SK-N-SH treated with all-trans-retinoic acid at 6 μM for 48 hours (cell line): ENCODE results near the gene CCM2L.

Experiments used
- ATAC-seq: fragments of 200-7000 bp; cut with Tn5 transposase; 3 replicates; pipeline ENCODE4 v1.9.1; 2020; ENCODE audit warnings: mild to moderate bottlenecking, moderate library complexity
- ARNTL ChIP-seq: fragments of 450-650 bp; formaldehyde crosslinking; IDR thresholded peaks from 2 replicates; pipeline ENCODE4 v1.5.0; 2020; ENCODE audit warnings: low read depth, mild to moderate bottlenecking, moderate library complexity, borderline replicate concordance
- BACH2 ChIP-seq: fragments of 250-450 bp; sonication (Bioruptor Pico); IDR thresholded peaks from 2 replicates; pipeline ENCODE4 v1.9.0; 2021; ENCODE audit warnings: mild to moderate bottlenecking, borderline replicate concordance
- CSDC2 ChIP-seq: fragments of 250-450 bp; sonication (Bioruptor Pico); IDR thresholded peaks from 2 replicates; pipeline ENCODE4 v1.5.0; 2020; ENCODE audit warnings: mild to moderate bottlenecking, moderate library complexity
- CSRNP3 ChIP-seq: fragments of 250-450 bp; sonication (Bioruptor Pico); IDR thresholded peaks from 2 replicates; pipeline ENCODE4 v1.5.1; 2021; ENCODE audit warnings: mild to moderate bottlenecking, moderate library complexity
- ESRRG ChIP-seq: fragments of 250-450 bp; sonication (Bioruptor Pico); IDR thresholded peaks from 2 replicates; pipeline ENCODE4 v1.6.1; 2021; ENCODE audit warnings: mild to moderate bottlenecking
- GLIS3 ChIP-seq: fragments of 250-450 bp; sonication (Bioruptor Pico); IDR thresholded peaks from 2 replicates; pipeline ENCODE4 v1.5.0; 2020; ENCODE audit warnings: mild to moderate bottlenecking, moderate library complexity
- ISL1 ChIP-seq: fragments of 250-450 bp; sonication (Bioruptor Pico); IDR thresholded peaks from 2 replicates; pipeline ENCODE4 v2.1.2; 2022; ENCODE audit warnings: mild to moderate bottlenecking, moderate library complexity
- OSR1 ChIP-seq: fragments of 250-450 bp; sonication (Bioruptor Pico); IDR thresholded peaks from 2 replicates; pipeline ENCODE4 v1.8.0; 2022; ENCODE audit warnings: moderate library complexity, mild to moderate bottlenecking, inconsistent platforms
- PPARA ChIP-seq: fragments of 250-450 bp; sonication (Bioruptor Pico); IDR thresholded peaks from 2 replicates; pipeline ENCODE4 v1.5.0; 2020; ENCODE audit warnings: mild to moderate bottlenecking, borderline replicate concordance
- RARB ChIP-seq: fragments of 250-450 bp; sonication (Bioruptor Pico); IDR thresholded peaks from 2 replicates; pipeline ENCODE4 v1.8.0; 2021; ENCODE audit warnings: mild to moderate bottlenecking, moderate library complexity
- SNAI2 ChIP-seq: fragments of 250-450 bp; sonication (Bioruptor Pico); IDR thresholded peaks from 2 replicates; pipeline ENCODE4 v1.5.0; 2020; ENCODE audit warnings: mild to moderate bottlenecking, moderate library complexity
- TCF4 ChIP-seq: fragments of 250-450 bp; sonication (Bioruptor Pico); IDR thresholded peaks from 2 replicates; pipeline ENCODE4 v1.8.0; 2021; ENCODE audit warnings: mild to moderate bottlenecking, moderate library complexity, borderline replicate concordance
- ZC3H10 ChIP-seq: fragments of 250-450 bp; sonication (Bioruptor Pico); IDR thresholded peaks from 2 replicates; pipeline ENCODE4 v1.5.1; 2021; ENCODE audit warnings: mild to moderate bottlenecking, moderate library complexity
- ZFP3 ChIP-seq: fragments of 250-450 bp; sonication (Bioruptor Pico); IDR thresholded peaks from 2 replicates; pipeline ENCODE4 v1.5.0; 2020; ENCODE audit warnings: mild to moderate bottlenecking, moderate library complexity
- ZFP30 ChIP-seq: fragments of 450-650 bp; formaldehyde crosslinking; IDR thresholded peaks from 2 replicates; pipeline ENCODE4 v1.5.0; 2022; ENCODE audit warnings: mild to moderate bottlenecking, moderate library complexity
- ZNF565 ChIP-seq: fragments of 450-650 bp; formaldehyde crosslinking; conservative IDR thresholded peaks from 2 replicates; pipeline ENCODE4 v1.5.0; 2020; ENCODE audit warnings: low read depth, mild to moderate bottlenecking, moderate library complexity
- ZNF70 ChIP-seq: fragments of 450-650 bp; formaldehyde crosslinking; IDR thresholded peaks from 2 replicates; pipeline ENCODE4 v1.5.0; 2020; ENCODE audit warnings: mild to moderate bottlenecking, moderate library complexity
- ZNF8 ChIP-seq: fragments of 450-650 bp; formaldehyde crosslinking; IDR thresholded peaks from 2 replicates; pipeline ENCODE4 v1.5.0; 2020; ENCODE audit warnings: mild to moderate bottlenecking, moderate library complexity
- TF ChIP-seq, protein P1 (sequence below): fragments of 250-450 bp; sonication (Bioruptor Pico); IDR thresholded peaks from 2 replicates; pipeline ENCODE4 v1.5.0; 2020; ENCODE audit warnings: mild to moderate bottlenecking, moderate library complexity
- TF ChIP-seq, protein P2 (sequence below): fragments of 250-450 bp; sonication (Bioruptor Pico); IDR thresholded peaks from 2 replicates; pipeline ENCODE4 v1.5.1; 2020; ENCODE audit warnings: low read depth, mild to moderate bottlenecking, moderate library complexity
- TF ChIP-seq, protein P3 (sequence below): fragments of 250-450 bp; sonication (Bioruptor Pico); IDR thresholded peaks from 2 replicates; pipeline ENCODE4 v1.8.0; 2020; ENCODE audit warnings: mild to moderate bottlenecking, moderate library complexity, borderline replicate concordance
- TF ChIP-seq, protein P4 (sequence below): fragments of 250-450 bp; sonication (Bioruptor Pico); IDR thresholded peaks from 2 replicates; pipeline ENCODE4 v1.8.0; 2021; ENCODE audit warnings: low read depth, mild to moderate bottlenecking, moderate library complexity, borderline replicate concordance

CCM2L gene

GRCh38 chr20:31977080-31977479 lies 33.2 kb upstream of the CCM2L start:
- TF ChIP-seq CSRNP3 (CRISPR knock-in tag) (no peak), RARB (CRISPR knock-in tag) (no peak), ARNTL (CRISPR knock-in tag) (no peak), CSDC2 (no peak), ZC3H10 (no peak), ESRRG (CRISPR knock-in tag) (no peak), GLIS3 (CRISPR knock-in tag) (no peak), OSR1 (no peak), ZNF70 (CRISPR knock-in tag) (no peak), ZNF8 (CRISPR knock-in tag) (no peak), ZNF565 (CRISPR knock-in tag) (no peak), ZFP30 (CRISPR knock-in tag) (no peak), BACH2 (no peak), PPARA (no peak), TCF4 (CRISPR knock-in tag) (no peak), ISL1 (no peak), ZFP3 (CRISPR knock-in tag) (no peak)
- TF ChIP-seq, protein P1, sequence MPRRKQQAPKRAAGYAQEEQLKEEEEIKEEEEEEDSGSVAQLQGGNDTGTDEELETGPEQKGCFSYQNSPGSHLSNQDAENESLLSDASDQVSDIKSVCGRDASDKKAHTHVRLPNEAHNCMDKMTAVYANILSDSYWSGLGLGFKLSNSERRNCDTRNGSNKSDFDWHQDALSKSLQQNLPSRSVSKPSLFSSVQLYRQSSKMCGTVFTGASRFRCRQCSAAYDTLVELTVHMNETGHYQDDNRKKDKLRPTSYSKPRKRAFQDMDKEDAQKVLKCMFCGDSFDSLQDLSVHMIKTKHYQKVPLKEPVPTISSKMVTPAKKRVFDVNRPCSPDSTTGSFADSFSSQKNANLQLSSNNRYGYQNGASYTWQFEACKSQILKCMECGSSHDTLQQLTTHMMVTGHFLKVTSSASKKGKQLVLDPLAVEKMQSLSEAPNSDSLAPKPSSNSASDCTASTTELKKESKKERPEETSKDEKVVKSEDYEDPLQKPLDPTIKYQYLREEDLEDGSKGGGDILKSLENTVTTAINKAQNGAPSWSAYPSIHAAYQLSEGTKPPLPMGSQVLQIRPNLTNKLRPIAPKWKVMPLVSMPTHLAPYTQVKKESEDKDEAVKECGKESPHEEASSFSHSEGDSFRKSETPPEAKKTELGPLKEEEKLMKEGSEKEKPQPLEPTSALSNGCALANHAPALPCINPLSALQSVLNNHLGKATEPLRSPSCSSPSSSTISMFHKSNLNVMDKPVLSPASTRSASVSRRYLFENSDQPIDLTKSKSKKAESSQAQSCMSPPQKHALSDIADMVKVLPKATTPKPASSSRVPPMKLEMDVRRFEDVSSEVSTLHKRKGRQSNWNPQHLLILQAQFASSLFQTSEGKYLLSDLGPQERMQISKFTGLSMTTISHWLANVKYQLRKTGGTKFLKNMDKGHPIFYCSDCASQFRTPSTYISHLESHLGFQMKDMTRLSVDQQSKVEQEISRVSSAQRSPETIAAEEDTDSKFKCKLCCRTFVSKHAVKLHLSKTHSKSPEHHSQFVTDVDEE, result no peak
- TF ChIP-seq, protein P2, sequence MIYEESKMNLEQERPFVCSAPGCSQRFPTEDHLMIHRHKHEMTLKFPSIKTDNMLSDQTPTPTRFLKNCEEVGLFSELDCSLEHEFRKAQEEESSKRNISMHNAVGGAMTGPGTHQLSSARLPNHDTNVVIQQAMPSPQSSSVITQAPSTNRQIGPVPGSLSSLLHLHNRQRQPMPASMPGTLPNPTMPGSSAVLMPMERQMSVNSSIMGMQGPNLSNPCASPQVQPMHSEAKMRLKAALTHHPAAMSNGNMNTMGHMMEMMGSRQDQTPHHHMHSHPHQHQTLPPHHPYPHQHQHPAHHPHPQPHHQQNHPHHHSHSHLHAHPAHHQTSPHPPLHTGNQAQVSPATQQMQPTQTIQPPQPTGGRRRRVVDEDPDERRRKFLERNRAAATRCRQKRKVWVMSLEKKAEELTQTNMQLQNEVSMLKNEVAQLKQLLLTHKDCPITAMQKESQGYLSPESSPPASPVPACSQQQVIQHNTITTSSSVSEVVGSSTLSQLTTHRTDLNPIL, result no peak
- TF ChIP-seq, protein P3, sequence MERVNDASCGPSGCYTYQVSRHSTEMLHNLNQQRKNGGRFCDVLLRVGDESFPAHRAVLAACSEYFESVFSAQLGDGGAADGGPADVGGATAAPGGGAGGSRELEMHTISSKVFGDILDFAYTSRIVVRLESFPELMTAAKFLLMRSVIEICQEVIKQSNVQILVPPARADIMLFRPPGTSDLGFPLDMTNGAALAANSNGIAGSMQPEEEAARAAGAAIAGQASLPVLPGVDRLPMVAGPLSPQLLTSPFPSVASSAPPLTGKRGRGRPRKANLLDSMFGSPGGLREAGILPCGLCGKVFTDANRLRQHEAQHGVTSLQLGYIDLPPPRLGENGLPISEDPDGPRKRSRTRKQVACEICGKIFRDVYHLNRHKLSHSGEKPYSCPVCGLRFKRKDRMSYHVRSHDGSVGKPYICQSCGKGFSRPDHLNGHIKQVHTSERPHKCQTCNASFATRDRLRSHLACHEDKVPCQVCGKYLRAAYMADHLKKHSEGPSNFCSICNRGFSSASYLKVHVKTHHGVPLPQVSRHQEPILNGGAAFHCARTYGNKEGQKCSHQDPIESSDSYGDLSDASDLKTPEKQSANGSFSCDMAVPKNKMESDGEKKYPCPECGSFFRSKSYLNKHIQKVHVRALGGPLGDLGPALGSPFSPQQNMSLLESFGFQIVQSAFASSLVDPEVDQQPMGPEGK (CRISPR knock-in tag), result no peak
- ATAC-seq, result no peak

DNA sequence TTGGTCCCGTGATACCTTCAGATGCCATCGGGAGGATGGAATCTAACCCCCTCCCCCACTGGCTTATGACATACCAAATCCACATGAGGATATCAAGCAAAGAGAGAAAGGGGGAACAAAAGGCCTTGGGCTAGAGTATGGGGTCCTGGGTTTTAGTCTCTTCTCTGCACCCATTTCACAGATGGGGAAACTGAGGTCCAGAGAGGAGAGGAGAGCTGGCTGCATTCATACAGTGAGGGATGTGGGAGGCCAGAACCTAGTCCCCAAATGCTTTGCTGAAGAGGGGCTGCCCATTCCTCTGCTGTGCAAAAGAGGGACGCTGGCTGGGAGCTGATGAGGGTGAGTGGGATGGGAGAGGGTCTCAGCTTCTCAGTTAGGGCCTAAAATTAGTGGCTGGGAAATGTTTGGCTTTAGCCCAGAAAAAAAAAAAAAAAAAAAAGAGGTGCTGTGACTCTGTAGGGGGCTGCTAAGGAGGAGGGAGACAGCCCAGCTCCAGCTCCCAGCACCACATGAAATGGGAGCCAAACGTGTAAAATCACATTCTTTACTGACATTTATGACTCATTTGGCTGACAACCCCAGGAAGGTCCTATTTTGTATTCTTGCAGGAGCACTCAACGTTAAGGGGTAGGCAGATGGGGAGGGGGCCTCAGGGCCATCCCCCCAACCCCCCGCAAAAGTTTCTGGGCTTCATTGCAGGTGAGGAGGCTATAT lies 30.4 kb upstream of the CCM2L start:
- ATAC-seq, result no peak
- TF ChIP-seq, protein P3 (CRISPR knock-in tag), result no peak
- TF ChIP-seq, protein P4, sequence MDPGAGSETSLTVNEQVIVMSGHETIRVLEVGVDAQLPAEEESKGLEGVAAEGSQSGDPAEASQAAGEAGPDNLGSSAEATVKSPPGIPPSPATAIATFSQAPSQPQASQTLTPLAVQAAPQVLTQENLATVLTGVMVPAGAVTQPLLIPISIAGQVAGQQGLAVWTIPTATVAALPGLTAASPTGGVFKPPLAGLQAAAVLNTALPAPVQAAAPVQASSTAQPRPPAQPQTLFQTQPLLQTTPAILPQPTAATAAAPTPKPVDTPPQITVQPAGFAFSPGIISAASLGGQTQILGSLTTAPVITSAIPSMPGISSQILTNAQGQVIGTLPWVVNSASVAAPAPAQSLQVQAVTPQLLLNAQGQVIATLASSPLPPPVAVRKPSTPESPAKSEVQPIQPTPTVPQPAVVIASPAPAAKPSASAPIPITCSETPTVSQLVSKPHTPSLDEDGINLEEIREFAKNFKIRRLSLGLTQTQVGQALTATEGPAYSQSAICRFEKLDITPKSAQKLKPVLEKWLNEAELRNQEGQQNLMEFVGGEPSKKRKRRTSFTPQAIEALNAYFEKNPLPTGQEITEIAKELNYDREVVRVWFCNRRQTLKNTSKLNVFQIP (CRISPR knock-in tag), result no peak
- no peak for TF ChIP-seq OSR1
- TF ChIP-seq ARNTL (CRISPR knock-in tag), result no peak
- TF ChIP-seq PPARA, result no peak
- TF ChIP-seq ZC3H10, result no peak
- TF ChIP-seq SNAI2 (CRISPR knock-in tag), result no peak
- no peak for TF ChIP-seq ESRRG (CRISPR knock-in tag)
- TF ChIP-seq ZFP3 (CRISPR knock-in tag), result no peak
- TF ChIP-seq GLIS3 (CRISPR knock-in tag), result no peak
- TF ChIP-seq ZNF565 (CRISPR knock-in tag), result no peak
- no peak for TF ChIP-seq BACH2
- TF ChIP-seq, protein P1, result no peak
- TF ChIP-seq, protein P2, result no peak
- TF ChIP-seq ZNF70 (CRISPR knock-in tag), result no peak
- TF ChIP-seq ZNF8 (CRISPR knock-in tag), result no peak
